ENCODE data around the gene MPDZ. TPM values are rescaled to one million over a fixed set of nuclear protein-coding genes. Genes with fewer than 3 reads are reported as not detected.

The MPDZ gene
- total and polyA plus RNA-seq, 4 donors: 9.5 to 62.7 (median 16.2) TPM

DNA sequence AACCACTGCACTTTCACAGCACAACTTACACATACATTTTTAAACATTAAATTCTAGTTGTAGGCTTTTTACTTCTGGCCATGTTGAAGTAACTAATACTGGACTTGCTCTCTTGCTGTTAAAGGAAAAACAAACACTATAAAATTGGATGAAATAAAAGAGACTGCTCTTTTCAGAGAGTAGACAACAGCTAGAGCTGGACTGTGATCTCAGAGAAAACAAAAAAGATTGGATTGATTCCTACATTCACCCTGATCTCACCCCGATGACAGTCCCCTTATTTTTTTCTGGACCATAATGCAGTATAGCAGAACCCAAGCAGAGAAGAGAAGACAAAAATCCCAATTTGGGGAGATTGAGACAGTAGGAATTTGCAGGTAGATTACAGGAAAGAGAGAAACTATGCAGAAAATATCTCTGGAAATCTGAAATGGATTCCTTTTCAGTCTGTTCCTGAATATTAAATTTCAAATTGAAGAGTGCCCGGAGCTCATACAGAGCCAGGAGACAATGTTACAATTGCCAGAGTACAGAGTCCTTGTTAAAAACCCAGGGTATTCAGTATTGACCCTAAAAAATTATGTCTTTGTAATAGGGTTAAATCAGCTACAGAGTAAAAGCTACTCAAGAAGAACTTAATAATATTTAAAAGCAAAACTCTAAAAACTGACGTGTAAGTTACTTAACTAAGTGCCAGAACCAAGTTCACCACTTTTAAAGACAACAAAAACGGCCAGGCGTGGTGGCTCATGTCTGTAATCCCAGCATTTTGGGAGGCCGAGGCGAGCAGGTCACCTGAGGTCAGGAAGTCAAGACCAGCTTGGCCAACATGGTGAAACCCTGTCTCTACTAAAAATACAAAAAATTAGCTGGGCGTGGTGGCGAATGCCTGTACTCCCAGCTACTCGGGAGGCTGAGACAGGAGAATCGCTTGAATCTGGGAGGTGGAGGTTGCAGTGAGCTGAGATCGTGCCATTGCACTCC is 208.6 kb downstream of the MPDZ start:
- H3K4me1 ChIP-seq (ENCODE audit: control insufficient read depth in 5 of 5, insufficient read depth in 5 of 5, low read length in 5 of 5): no peaks in the 10 kb centered on the region
- H3K4me3 ChIP-seq: no peak overlapping the region
- H3K27me3 ChIP-seq (ENCODE audit: control insufficient read depth in 3 of 3, insufficient read depth in 3 of 3, low read length in 2 of 3): no peaks in the 10 kb centered on the region
- ATAC-seq (ENCODE audit: insufficient read depth, low FRiP score) (no peak), DNase-seq (no peak)
- no peaks in the 10 kb centered on the region for H3K36me3 ChIP-seq (ENCODE audit: control insufficient read depth in 4 of 4, insufficient read depth in 4 of 4, low read length in 4 of 4)
- no peak overlapping the region for H3K9ac ChIP-seq (ENCODE audit: insufficient read depth in 1 of 2, low read length in 2 of 2)
- WGBS, 2 donors: 91 to 93% methylated on average over 12 of the region's 12 CpGs
- TF ChIP-seq, protein P1, sequence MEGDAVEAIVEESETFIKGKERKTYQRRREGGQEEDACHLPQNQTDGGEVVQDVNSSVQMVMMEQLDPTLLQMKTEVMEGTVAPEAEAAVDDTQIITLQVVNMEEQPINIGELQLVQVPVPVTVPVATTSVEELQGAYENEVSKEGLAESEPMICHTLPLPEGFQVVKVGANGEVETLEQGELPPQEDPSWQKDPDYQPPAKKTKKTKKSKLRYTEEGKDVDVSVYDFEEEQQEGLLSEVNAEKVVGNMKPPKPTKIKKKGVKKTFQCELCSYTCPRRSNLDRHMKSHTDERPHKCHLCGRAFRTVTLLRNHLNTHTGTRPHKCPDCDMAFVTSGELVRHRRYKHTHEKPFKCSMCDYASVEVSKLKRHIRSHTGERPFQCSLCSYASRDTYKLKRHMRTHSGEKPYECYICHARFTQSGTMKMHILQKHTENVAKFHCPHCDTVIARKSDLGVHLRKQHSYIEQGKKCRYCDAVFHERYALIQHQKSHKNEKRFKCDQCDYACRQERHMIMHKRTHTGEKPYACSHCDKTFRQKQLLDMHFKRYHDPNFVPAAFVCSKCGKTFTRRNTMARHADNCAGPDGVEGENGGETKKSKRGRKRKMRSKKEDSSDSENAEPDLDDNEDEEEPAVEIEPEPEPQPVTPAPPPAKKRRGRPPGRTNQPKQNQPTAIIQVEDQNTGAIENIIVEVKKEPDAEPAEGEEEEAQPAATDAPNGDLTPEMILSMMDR (IDR thresholded peaks at IDR 0.05; ENCODE audit: control extremely low read depth, extremely low read depth): no peak
- H3K9me3 ChIP-seq (ENCODE audit: control insufficient read depth in 4 of 4, insufficient read depth in 3 of 4, low read length in 3 of 4): peaks cover 0 to 5% (median 2%) of the 10 kb centered on the region in 4 donors
- H3K27ac ChIP-seq (ENCODE audit: low read depth in 1 of 2, low read length in 1 of 2): no peak overlapping the region

DNA sequence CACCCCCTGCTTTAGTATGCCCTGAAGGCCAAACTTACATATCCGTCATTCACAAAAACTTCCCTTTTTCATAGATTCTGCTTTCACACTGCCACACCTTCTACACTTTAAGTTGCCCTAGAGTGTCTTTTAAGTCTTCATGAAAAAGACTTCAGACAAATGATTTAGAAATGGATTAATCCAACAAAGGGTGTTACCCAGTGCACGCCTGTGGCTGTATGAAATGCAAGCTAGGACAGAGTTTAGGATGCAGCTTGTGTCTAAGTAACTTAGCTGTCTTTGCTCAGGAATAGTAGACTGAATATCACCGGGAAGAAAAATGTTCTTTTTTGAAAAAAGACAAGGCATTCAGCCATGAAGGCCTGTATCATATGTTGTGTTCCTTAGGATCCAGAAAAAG is 210.0 kb downstream of the MPDZ start:
- no peaks in the 10 kb centered on the region for H3K27me3 ChIP-seq (ENCODE audit: control insufficient read depth in 3 of 3, insufficient read depth in 3 of 3, low read length in 2 of 3)
- no peaks in the 10 kb centered on the region for H3K36me3 ChIP-seq (ENCODE audit: control insufficient read depth in 4 of 4, insufficient read depth in 4 of 4, low read length in 4 of 4)
- ATAC-seq (ENCODE audit: insufficient read depth, low FRiP score) (peak; percentile 19), DNase-seq (no peak)
- WGBS, 2 donors: 91 to 95% methylated on average over 3 of the region's 3 CpGs
- H3K4me1 ChIP-seq (ENCODE audit: control insufficient read depth in 5 of 5, insufficient read depth in 5 of 5, low read length in 5 of 5): no peaks in the 10 kb centered on the region
- no peak overlapping the region for H3K27ac ChIP-seq (ENCODE audit: low read depth in 1 of 2, low read length in 1 of 2)
- TF ChIP-seq, protein P1 (IDR thresholded peaks at IDR 0.05; ENCODE audit: control extremely low read depth, extremely low read depth): no peak
- no peak overlapping the region for H3K4me3 ChIP-seq
- H3K9ac ChIP-seq (ENCODE audit: insufficient read depth in 1 of 2, low read length in 2 of 2): no peak overlapping the region
- peaks cover 0 to 4% (median 0%) of the 10 kb centered on the region in 4 donors for H3K9me3 ChIP-seq (ENCODE audit: control insufficient read depth in 4 of 4, insufficient read depth in 3 of 4, low read length in 3 of 4)

DNA sequence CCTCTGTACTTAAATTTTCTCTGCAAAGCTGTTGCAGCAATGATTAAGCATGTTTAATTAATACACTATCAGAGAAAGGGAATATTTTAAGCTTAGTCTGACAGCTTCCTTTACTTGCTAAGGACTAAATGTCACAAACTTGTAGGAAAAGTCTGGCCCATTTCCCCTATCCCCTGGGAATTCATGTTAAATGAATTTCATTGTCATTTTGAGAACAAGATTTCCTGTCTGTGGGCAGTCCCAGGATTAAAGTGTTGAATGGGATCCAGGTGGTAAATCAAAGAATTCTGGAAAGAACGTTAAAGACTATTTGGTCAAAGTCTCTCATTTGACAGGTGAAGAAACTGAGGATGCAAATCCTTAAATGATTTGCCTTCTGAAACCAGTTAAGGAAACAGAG is 214.8 kb downstream of the MPDZ start:
- no peaks in the 10 kb centered on the region for H3K27me3 ChIP-seq (ENCODE audit: control insufficient read depth in 3 of 3, insufficient read depth in 3 of 3, low read length in 2 of 3)
- no peaks in the 10 kb centered on the region for H3K36me3 ChIP-seq (ENCODE audit: control insufficient read depth in 4 of 4, insufficient read depth in 4 of 4, low read length in 4 of 4)
- no peak for ATAC-seq (ENCODE audit: insufficient read depth, low FRiP score)
- H3K9me3 ChIP-seq (ENCODE audit: control insufficient read depth in 4 of 4, insufficient read depth in 3 of 4, low read length in 3 of 4): no peaks in the 10 kb centered on the region
- H3K4me3 ChIP-seq: no peak overlapping the region
- TF ChIP-seq, protein P1 (IDR thresholded peaks at IDR 0.05; ENCODE audit: control extremely low read depth, extremely low read depth): no peak
- H3K4me1 ChIP-seq (ENCODE audit: control insufficient read depth in 5 of 5, insufficient read depth in 5 of 5, low read length in 5 of 5): no peaks in the 10 kb centered on the region
- no peak overlapping the region for H3K9ac ChIP-seq (ENCODE audit: insufficient read depth in 1 of 2, low read length in 2 of 2)
- no peak for DNase-seq
- WGBS, 2 donors: 49 to 58% methylated on average over 1 of the region's 1 CpG
- no peak overlapping the region for H3K27ac ChIP-seq (ENCODE audit: low read depth in 1 of 2, low read length in 1 of 2)

Measured in lung (tissue), 12 donors.